ENCODE data around the gene FKBP7. TPM values are rescaled to one million over a fixed set of nuclear protein-coding genes. Genes with fewer than 3 reads are reported as not detected.
"Not testable (repeated sequence)": the region's sequence is repeated elsewhere in the genome, so short reads cannot be mapped to it uniquely, and the experiment has no call there.

The FKBP7 gene, protein sequence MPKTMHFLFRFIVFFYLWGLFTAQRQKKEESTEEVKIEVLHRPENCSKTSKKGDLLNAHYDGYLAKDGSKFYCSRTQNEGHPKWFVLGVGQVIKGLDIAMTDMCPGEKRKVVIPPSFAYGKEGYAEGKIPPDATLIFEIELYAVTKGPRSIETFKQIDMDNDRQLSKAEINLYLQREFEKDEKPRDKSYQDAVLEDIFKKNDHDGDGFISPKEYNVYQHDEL
- polyA plus RNA-seq (2013, experiment 1 of 2): 5.2 TPM
- 4.7 TPM for polyA plus RNA-seq (2013, experiment 2 of 2)

DNA sequence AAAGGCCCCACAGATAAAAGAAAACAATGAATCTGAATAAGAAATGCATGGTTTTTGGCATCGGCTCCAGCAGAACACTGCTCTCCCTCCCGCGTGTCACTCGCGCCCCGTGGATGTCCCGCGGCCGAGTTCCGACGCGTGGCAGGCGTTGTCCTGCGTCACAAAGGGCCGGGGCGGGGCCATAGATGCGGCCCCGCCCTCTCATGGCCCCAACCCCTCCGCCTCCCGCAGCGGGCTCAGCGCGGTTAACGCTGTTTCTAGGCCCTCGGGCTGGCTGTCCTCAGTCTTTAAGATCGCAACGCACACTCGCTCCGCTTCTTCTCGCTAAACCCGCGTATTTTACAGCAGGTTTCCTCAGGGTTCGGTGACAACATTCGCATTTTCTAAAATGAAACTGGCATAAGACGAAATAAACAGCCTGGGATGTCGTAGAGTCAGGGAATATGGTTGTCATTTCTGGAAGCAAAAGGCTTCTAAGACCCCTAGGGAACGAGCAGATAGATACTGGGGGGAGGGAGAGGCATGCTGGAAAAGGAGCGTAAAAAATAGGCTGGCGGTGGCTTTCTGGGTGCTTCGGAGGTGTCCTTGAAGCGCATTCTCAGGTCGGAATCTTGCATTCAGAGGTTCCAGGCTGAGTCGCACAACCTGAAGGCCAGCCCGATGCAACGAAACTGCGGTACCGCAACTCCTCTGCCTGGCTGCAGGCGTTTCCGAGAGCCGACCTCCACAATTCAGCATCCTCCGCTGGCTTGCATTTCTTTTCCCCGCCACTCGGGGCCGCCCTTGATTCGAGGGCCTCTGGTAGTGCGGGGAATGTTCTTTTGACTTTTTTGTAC is at the start of gene FKBP7:
TSS of gene FKBP7 (minus strand) at position 162 of the 836 bp plus-strand sequence. CDS start at position 61, 101 bp downstream.
- DNase-seq: peak; percentile 89
- no peak within 1 kb of the TSS for H2BK15ac ChIP-seq (replicated peaks; ENCODE audit: low read depth)
- H3K27me3 ChIP-seq (ENCODE audit: insufficient read depth, low read length, poor library complexity): no peaks in the 10 kb centered on the region
- H3K9ac ChIP-seq (ENCODE audit: low read length): peak within 1 kb of the TSS; percentile 92
- no peak within 1 kb of the TSS for H2AK5ac ChIP-seq (ENCODE audit: low read length)
- H3K36me3 ChIP-seq (ENCODE audit: control insufficient read depth, insufficient read depth, low read length): no peaks in the 10 kb centered on the region
- peak within 1 kb of the TSS; percentile 79 for H3K4me3 ChIP-seq (ENCODE audit: low read length)
- peak within 1 kb of the TSS; percentile 60 for H3K27ac ChIP-seq (ENCODE audit: low read depth, low read length)
- H2BK120ac ChIP-seq (ENCODE audit: low read depth, low read length): no peak within 1 kb of the TSS
- peak within 1 kb of the TSS; percentile 60 for H3K4ac ChIP-seq (ENCODE audit: low read depth, low read length)
- H3K4me1 ChIP-seq (ENCODE audit: control insufficient read depth, low read depth, low read length): no peaks in the 10 kb centered on the region
- H3K79me2 ChIP-seq (ENCODE audit: control insufficient read depth, insufficient read depth, low read length): peaks cover 2% of the 10 kb centered on the region
- H4K5ac ChIP-seq (ENCODE audit: low read length): no peak within 1 kb of the TSS
- no peak within 1 kb of the TSS for H4K8ac ChIP-seq (ENCODE audit: low read depth, low read length)
- peak within 1 kb of the TSS; percentile 97 for H3K56ac ChIP-seq (ENCODE audit: low read length)
- peak within 1 kb of the TSS; percentile 15 for H3K18ac ChIP-seq (ENCODE audit: low read length)
- peaks cover 5% of the 10 kb centered on the region for H3K79me1 ChIP-seq (ENCODE audit: low read length)
- H2BK5ac ChIP-seq (ENCODE audit: low read length): peak within 1 kb of the TSS; percentile 54
- WGBS (ENCODE audit: extremely low coverage, insufficient coverage, low lambda C conversion rate): no CpG with 5 or more reads among the region's 56 CpGs
- H3K23ac ChIP-seq (ENCODE audit: low read length): peak within 1 kb of the TSS; percentile 59
- peak within 1 kb of the TSS; percentile 94 for H3K4me2 ChIP-seq (ENCODE audit: low read length)

- no peaks in the 10 kb centered on the region for H3K27me3 ChIP-seq (ENCODE audit: insufficient read depth, low read length, poor library complexity)
These were observed 49.2 kb upstream of the FKBP7 start for GRCh38 chr2:178527592-178527991.

GRCh38 chr2:178526256-178526655 is 47.9 kb upstream of the FKBP7 start:
- Histone ChIP-seq H3K27ac (ENCODE audit: low read depth, low read length) (no peak overlapping the region), H2BK15ac (replicated peaks; ENCODE audit: low read depth) (no peak overlapping the region), H3K4me2 (ENCODE audit: low read length) (no peak overlapping the region), H4K5ac (ENCODE audit: low read length) (no peak overlapping the region), H3K79me2 (ENCODE audit: control insufficient read depth, insufficient read depth, low read length) (peaks cover 24% of the 10 kb centered on the region), H3K9ac (ENCODE audit: low read length) (no peak overlapping the region), H3K56ac (ENCODE audit: low read length) (no peak overlapping the region), H3K36me3 (ENCODE audit: control insufficient read depth, insufficient read depth, low read length) (no peaks in the 10 kb centered on the region), H2BK5ac (ENCODE audit: low read length) (no peak overlapping the region), H3K79me1 (ENCODE audit: low read length) (peaks cover 15% of the 10 kb centered on the region), H3K18ac (ENCODE audit: low read length) (no peak overlapping the region), H3K4me1 (ENCODE audit: control insufficient read depth, low read depth, low read length) (no peaks in the 10 kb centered on the region), H3K4ac (ENCODE audit: low read depth, low read length) (no peak overlapping the region), H3K4me3 (ENCODE audit: low read length) (no peak overlapping the region), H3K23ac (ENCODE audit: low read length) (no peak overlapping the region), H2BK120ac (ENCODE audit: low read depth, low read length) (no peak overlapping the region), H4K8ac (ENCODE audit: low read depth, low read length) (no peak overlapping the region), H3K27me3 (ENCODE audit: insufficient read depth, low read length, poor library complexity) (no peaks in the 10 kb centered on the region), H2AK5ac (ENCODE audit: low read length) (no peak overlapping the region)
- no CpG with 5 or more reads among the region's 4 CpGs for WGBS (ENCODE audit: extremely low coverage, insufficient coverage, low lambda C conversion rate)
- no peak for DNase-seq

More at GRCh38 chr2:178527592-178527991, 49.2 kb upstream of the FKBP7 start:
- H4K8ac ChIP-seq (ENCODE audit: low read depth, low read length): no peak overlapping the region
- no peak overlapping the region for H2BK15ac ChIP-seq (replicated peaks; ENCODE audit: low read depth)
- H2BK5ac ChIP-seq (ENCODE audit: low read length): no peak overlapping the region
- no peaks in the 10 kb centered on the region for H3K4me1 ChIP-seq (ENCODE audit: control insufficient read depth, low read depth, low read length)
- no peaks in the 10 kb centered on the region for H3K36me3 ChIP-seq (ENCODE audit: control insufficient read depth, insufficient read depth, low read length)
- H3K9ac ChIP-seq (ENCODE audit: low read length): no peak overlapping the region
- no peak overlapping the region for H3K4me3 ChIP-seq (ENCODE audit: low read length)
- no peak overlapping the region for H3K27ac ChIP-seq (ENCODE audit: low read depth, low read length)
- no peak for DNase-seq
- H2AK5ac ChIP-seq (ENCODE audit: low read length): no peak overlapping the region
- H3K4me2 ChIP-seq (ENCODE audit: low read length): no peak overlapping the region
- H3K56ac ChIP-seq (ENCODE audit: low read length): no peak overlapping the region
- H3K79me2 ChIP-seq (ENCODE audit: control insufficient read depth, insufficient read depth, low read length): peaks cover 27% of the 10 kb centered on the region
- no peak overlapping the region for H3K18ac ChIP-seq (ENCODE audit: low read length)
- H3K4ac ChIP-seq (ENCODE audit: low read depth, low read length): no peak overlapping the region
- peaks cover 21% of the 10 kb centered on the region for H3K79me1 ChIP-seq (ENCODE audit: low read length)
- WGBS (ENCODE audit: extremely low coverage, insufficient coverage, low lambda C conversion rate): no CpG with 5 or more reads among the region's 2 CpGs
- H4K5ac ChIP-seq (ENCODE audit: low read length): no peak overlapping the region
- no peak overlapping the region for H2BK120ac ChIP-seq (ENCODE audit: low read depth, low read length)
- H3K23ac ChIP-seq (ENCODE audit: low read length): no peak overlapping the region

DNA sequence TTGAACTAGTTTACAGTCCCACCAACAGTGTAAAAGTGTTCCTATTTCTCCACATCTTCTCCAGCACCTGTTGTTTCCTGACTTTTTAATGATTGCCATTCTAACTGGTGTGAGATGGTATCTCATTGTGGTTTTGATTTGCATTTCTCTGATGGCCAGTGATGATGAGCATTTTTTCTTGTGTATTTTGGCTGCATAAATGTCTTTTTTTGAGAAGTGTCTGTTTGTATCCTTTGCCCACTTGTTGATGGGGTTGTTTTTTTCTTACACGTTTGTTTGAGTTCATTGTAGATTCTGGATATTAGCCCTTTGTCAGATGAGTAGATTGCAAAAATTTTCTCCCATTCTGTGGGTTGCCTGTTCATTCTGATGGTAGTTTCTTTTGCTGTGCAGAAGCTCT is 47.1 kb upstream of the FKBP7 start:
- not testable (repeated sequence) for H3K23ac ChIP-seq (ENCODE audit: low read length); H3K18ac ChIP-seq (ENCODE audit: low read length); H3K27me3 ChIP-seq (ENCODE audit: insufficient read depth, low read length, poor library complexity); H2BK15ac ChIP-seq (replicated peaks; ENCODE audit: low read depth); H3K4me3 ChIP-seq (ENCODE audit: low read length); H4K8ac ChIP-seq (ENCODE audit: low read depth, low read length); H3K4me1 ChIP-seq (ENCODE audit: control insufficient read depth, low read depth, low read length); H3K9ac ChIP-seq (ENCODE audit: low read length); H2BK120ac ChIP-seq (ENCODE audit: low read depth, low read length); H2BK5ac ChIP-seq (ENCODE audit: low read length); H2AK5ac ChIP-seq (ENCODE audit: low read length); H4K5ac ChIP-seq (ENCODE audit: low read length); H3K56ac ChIP-seq (ENCODE audit: low read length); H3K36me3 ChIP-seq (ENCODE audit: control insufficient read depth, insufficient read depth, low read length); DNase-seq; H3K4me2 ChIP-seq (ENCODE audit: low read length); H3K27ac ChIP-seq (ENCODE audit: low read depth, low read length); H3K4ac ChIP-seq (ENCODE audit: low read depth, low read length)
- H3K79me1 ChIP-seq (ENCODE audit: low read length): peaks cover 12% of the 10 kb centered on the region
- WGBS (ENCODE audit: extremely low coverage, insufficient coverage, low lambda C conversion rate): no CpG with 5 or more reads among the region's 1 CpG
- peaks cover 18% of the 10 kb centered on the region for H3K79me2 ChIP-seq (ENCODE audit: control insufficient read depth, insufficient read depth, low read length)

GRCh38 chr2:178525010-178525409 is 46.6 kb upstream of the FKBP7 start:
- H2AK5ac ChIP-seq (ENCODE audit: low read length); H3K18ac ChIP-seq (ENCODE audit: low read length); H3K9ac ChIP-seq (ENCODE audit: low read length); H2BK5ac ChIP-seq (ENCODE audit: low read length); H4K5ac ChIP-seq (ENCODE audit: low read length); H4K8ac ChIP-seq (ENCODE audit: low read depth, low read length); H3K27ac ChIP-seq (ENCODE audit: low read depth, low read length); H3K56ac ChIP-seq (ENCODE audit: low read length); H3K4me3 ChIP-seq (ENCODE audit: low read length); H3K27me3 ChIP-seq (ENCODE audit: insufficient read depth, low read length, poor library complexity); H3K36me3 ChIP-seq (ENCODE audit: control insufficient read depth, insufficient read depth, low read length); DNase-seq; H2BK120ac ChIP-seq (ENCODE audit: low read depth, low read length); H2BK15ac ChIP-seq (replicated peaks; ENCODE audit: low read depth); H3K23ac ChIP-seq (ENCODE audit: low read length); H3K4ac ChIP-seq (ENCODE audit: low read depth, low read length); H3K79me1 ChIP-seq (ENCODE audit: low read length); H3K4me1 ChIP-seq (ENCODE audit: control insufficient read depth, low read depth, low read length); H3K4me2 ChIP-seq (ENCODE audit: low read length): not testable (repeated sequence)
- peaks cover 17% of the 10 kb centered on the region for H3K79me2 ChIP-seq (ENCODE audit: control insufficient read depth, insufficient read depth, low read length)
- no CpG with 5 or more reads among the region's 5 CpGs for WGBS (ENCODE audit: extremely low coverage, insufficient coverage, low lambda C conversion rate)

All from mesendoderm (in vitro differentiated cells).